Measurements from ENCODE around the gene AGO1.
"Not testable (repeated sequence)": the region's sequence is repeated elsewhere in the genome, so short reads cannot be mapped to it uniquely, and the experiment has no call there.

AGO1 gene

DNA sequence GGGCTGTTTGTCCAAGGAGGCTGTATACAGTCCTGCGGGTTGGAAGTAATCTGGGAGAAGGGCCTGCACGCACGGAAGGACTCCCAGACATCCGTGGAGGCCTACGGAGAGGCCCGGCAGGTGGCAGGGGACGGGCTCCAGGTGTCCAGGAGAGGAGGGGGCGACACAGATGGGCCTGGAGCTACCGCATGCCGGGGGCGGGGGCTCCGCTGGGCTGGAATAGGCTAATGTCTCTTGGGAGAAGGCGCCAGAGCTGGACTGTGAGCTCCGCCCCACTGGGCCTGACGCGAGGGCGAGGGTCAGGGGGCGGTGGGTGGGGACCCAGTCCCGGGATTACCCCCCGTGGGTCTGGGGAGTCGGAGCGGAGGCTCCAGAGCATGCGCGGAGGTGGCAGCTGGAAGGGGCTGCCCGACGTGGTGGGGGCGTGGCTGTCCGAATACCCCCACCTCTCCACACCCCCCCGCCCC is 659 bp downstream of the AGO1 start:
- Histone ChIP-seq H3K27ac (peak overlapping the region; percentile 79 to 89), H3K4me3 (peak overlapping the region; percentile 96)
- TF ChIP-seq, protein P1, sequence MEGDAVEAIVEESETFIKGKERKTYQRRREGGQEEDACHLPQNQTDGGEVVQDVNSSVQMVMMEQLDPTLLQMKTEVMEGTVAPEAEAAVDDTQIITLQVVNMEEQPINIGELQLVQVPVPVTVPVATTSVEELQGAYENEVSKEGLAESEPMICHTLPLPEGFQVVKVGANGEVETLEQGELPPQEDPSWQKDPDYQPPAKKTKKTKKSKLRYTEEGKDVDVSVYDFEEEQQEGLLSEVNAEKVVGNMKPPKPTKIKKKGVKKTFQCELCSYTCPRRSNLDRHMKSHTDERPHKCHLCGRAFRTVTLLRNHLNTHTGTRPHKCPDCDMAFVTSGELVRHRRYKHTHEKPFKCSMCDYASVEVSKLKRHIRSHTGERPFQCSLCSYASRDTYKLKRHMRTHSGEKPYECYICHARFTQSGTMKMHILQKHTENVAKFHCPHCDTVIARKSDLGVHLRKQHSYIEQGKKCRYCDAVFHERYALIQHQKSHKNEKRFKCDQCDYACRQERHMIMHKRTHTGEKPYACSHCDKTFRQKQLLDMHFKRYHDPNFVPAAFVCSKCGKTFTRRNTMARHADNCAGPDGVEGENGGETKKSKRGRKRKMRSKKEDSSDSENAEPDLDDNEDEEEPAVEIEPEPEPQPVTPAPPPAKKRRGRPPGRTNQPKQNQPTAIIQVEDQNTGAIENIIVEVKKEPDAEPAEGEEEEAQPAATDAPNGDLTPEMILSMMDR (IDR thresholded peaks at IDR 0.05) = no peak
- peak; percentile 78 for DNase-seq (ENCODE audit: low spot score)

- TF ChIP-seq, protein P1 (IDR thresholded peaks at IDR 0.05) = no peak
- Histone ChIP-seq H3K4me3 (no peak overlapping the region), H3K27ac (peak overlapping the region in 1 of 2 donors; percentile 18)
- no peak for DNase-seq (ENCODE audit: low spot score)
Observed at GRCh38 chr1:35884934-35885333, 1.9 kb downstream of the AGO1 start.

- TF ChIP-seq, protein P1 (IDR thresholded peaks at IDR 0.05) = no peak
- no peak for DNase-seq (ENCODE audit: low spot score)
- Histone ChIP-seq H3K27ac (no peak overlapping the region), H3K4me3 (no peak overlapping the region)
Observed at GRCh38 chr1:35885961-35886558, 3.1 kb downstream of the AGO1 start.

DNA sequence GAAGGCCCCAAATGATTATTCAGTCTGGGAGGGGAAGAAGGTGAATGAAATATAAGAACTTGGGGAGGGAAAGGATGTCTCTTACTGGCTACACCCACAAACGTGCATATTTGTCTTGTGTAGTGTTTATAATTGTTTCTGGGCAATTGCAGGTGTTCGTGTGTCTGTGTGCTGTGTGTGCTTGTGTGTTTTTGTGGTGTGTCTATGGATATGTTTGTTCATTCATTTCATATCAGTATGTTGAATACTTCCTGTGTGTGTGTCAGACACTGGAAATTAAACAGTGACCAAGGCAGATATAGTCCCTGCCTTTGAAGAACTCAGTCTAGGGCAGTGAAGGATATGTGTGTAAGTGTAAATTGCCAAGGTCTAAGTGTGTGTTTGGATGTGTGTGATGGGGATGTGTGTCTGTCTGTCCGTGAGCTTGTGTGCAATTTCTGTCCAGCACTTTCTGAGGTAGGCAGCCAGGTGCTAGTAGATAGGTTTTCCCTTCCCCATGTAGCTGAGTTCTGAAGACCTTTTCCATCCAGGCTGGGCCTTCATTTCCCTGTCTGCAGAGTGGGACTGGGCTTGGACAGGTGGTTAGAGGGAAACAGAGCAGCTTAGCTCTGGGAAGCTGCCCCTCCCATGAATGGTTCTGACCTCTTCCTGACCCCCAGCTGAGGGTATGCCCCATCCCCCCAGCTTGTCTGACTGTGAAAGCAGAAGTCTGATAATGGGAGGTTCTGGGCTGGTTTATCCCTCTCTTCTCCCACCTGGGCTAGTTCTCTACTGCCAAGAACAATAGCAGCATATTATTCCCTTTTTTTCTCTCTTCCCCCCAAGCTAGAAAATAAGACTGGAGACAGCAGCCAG is 3.8 kb downstream of the AGO1 start:
- TF ChIP-seq, protein P1 (IDR thresholded peaks at IDR 0.05) = no peak
- no peak for DNase-seq (ENCODE audit: low spot score)
- Histone ChIP-seq H3K4me3 (no peak overlapping the region), H3K27ac (no peak overlapping the region)

GRCh38 chr1:35887508-35887907 is 4.5 kb downstream of the AGO1 start:
- TF ChIP-seq, protein P1 (IDR thresholded peaks at IDR 0.05) = no peak
- no peak overlapping the region for H3K27ac ChIP-seq
- no peak overlapping the region for H3K4me3 ChIP-seq
- DNase-seq (ENCODE audit: low spot score) = no peak

DNA sequence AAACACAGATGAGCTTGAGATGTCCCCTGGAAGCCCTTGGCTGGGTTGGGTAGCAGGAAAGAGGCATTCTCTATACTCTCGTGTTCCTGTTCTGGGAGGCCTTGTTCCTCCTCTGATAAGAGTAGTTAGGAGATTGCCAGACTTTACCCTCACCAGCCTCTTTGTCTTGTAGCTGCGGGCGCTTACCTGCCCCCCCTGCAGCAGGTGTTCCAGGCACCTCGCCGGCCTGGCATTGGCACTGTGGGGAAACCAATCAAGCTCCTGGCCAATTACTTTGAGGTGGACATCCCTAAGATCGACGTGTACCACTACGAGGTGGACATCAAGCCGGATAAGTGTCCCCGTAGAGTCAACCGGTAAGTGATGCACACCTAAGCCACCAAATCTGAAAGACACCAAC is 5.2 kb downstream of the AGO1 start:
- no peak overlapping the region for H3K4me3 ChIP-seq
- TF ChIP-seq, protein P1 (IDR thresholded peaks at IDR 0.05) = no peak
- no peak overlapping the region for H3K27ac ChIP-seq
- DNase-seq (ENCODE audit: low spot score) = no peak

DNA sequence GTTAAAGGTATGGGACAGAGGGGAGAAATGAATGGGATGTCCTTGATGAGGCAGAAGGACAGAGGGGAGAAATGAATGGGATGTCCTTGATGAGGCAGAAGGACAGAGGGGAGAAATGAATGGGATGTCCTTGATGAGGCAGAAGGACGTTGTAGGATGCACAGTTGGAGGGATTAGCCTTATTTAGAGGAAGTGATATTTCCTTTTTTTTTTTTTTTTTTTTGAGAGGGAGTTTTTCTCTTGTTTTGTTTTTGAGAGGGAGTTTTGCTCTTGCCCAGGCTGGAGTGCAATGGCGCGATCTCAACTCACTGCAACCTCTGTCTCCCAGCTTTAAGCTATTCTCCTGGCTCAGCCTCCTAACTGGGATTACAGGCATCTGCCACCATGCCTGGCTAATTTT is 6.0 kb downstream of the AGO1 start:
- not testable (repeated sequence) for DNase-seq (ENCODE audit: low spot score); H3K4me3 ChIP-seq; H3K27ac ChIP-seq

Data from coronary artery (tissue), 2 donors.